NCI-H146 treated with DMSO at 0.1 percent for 48 hours (cell line): ENCODE data around the gene INSYN2B.
"Not testable (repeated sequence)": the region's sequence is repeated elsewhere in the genome, so short reads cannot be mapped to it uniquely, and the experiment has no call there.

Source experiments
- DNase-seq: peaks from one replicate; lab custom pipeline; 2025; ENCODE audit not compliant: unreplicated experiment; lab: John Stamatoyannopoulos, UW

INSYN2B gene

DNA sequence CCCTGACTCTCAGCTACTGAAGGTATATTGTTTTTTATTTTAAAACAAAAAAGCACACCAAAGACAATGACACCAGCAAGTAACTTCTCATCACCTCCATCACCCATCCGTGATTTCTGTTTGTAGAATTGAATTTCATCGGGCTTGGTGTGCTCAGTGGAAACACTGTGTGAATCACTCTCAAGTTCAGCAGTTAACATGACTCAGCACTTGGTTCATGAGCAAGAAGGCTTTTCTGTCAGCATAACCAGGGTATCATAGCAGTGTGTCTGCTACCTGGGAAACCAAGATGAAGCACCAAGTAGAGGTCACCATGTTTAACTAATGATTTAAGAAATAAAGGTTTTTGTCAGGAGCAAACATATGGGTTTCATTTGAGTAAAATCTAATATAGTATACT, 123.7 kb downstream of the INSYN2B start:
- DNase-seq, result no peak

DNA sequence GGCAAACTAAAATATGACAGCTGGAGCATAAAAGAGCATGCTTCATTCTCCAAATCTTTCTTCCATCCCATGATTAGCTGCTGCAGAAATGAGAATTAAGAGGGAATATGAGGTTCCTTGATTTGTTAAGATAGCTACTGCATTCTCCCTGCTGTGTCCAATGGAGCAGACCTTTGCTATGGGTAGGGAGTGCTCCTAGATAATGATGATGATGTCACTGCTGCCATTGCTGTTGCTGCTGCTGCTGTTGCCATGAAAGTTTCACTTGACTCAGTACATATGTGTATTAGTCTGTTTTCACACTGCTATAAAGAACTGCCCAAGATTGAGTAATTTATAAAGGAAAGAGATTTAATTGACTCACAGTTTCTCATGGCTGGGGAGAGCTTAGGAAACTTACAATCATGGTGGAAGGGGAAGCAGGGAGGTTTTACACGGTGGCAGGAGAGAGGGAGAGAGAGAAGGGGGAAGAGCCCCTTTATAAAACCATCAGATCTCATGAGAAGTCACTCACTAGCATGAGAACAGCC, 128.9 kb downstream of the INSYN2B start:
- DNase-seq, result no peak

DNA sequence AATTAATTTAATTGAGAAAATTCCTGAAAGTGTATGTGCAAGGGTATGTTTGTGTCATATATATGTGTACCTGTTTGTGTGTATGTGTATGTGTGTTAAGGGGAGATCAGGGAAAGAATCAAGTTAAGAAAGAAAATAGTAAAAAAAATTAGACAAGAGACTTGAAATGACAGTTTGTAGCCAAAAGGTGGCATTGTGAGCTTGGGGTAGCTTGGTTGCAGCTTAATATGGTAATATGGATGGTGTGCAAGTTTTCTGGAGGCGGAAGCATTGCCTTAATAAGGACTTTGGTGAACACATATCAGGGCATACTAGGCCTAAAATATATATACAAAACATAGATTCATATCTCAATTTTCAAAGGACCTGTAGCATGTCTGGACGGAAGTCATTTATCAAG, 129.9 kb downstream of the INSYN2B start:
- DNase-seq, result no peak

DNA sequence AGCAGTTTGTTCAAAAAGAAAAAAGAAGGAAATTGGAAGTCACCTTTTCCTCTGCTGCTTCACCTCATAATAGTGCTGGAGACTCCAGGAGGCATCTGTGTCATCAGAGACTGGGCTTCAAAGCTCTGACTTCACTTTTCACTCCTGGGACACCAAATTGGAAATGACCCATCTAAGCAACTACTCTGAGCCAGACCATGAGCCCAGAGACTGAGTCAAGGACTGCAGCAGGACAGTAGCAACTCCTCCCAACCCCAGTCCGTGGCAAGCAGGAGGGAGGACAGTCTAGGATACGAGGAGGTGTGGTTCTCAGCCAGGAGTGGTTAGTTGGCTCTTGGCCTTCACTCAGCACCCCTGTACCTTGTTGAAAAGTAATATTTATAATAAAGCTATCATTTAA, 131.5 kb downstream of the INSYN2B start:
- DNase-seq, result no peak

DNA sequence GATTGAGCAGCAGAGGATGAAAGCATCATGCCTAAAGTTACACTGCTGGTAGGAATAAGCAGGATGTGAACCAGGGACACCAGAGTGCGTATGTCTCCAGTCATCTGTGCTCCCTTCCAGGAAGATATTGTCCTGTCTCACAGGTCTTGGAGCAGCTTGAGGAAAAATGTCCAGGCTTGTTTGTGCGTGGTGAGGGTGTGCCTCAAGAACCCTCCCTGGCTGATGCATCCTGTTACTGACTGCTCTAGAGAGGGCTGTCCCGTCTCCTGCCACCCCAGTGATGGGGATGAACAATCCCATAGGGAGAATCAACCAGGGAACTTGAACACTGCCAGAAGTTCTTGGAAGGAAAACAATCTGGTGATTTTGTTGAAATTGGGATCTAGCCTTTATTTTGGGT, 132.0 kb downstream of the INSYN2B start:
- no peak for DNase-seq

DNA sequence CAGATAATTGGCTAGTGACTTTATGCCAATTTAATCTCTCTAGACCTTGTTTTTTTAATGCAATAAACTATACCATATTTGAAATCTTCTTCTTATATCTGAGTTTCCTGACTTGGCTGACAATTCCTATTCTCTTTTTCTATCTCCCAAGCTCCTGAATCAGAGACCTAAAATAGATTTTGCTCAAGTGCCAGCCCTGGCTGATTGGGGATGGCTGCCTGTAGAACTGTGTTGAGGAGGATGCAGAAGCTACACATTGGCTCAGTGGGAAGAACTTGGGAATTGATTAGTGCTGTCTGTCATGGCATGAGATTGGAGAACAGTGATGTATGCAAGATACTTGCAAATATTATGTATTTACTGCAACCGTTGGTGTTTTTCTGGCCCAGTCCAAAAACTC, 132.8 kb downstream of the INSYN2B start:
- DNase-seq, result no peak

DNA sequence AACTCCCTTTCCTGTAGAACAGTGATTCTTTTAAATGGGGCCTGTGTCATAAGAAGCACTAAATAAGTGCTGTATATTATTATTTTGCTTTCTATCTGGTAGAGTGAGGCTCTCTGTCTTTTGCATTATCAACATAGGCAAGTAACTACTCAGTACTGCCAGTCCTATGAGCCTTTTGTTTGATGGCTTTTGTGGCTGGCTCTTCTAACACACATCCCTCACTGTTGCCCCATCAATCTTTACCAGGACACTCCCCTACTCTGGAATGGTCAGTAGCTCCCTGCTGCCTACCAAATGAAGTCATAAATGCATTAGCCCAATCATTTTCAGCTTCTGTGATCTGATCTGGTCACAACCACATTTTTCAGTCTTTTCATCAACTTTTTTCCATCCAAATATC, 137.6 kb downstream of the INSYN2B start:
- no peak for DNase-seq

DNA sequence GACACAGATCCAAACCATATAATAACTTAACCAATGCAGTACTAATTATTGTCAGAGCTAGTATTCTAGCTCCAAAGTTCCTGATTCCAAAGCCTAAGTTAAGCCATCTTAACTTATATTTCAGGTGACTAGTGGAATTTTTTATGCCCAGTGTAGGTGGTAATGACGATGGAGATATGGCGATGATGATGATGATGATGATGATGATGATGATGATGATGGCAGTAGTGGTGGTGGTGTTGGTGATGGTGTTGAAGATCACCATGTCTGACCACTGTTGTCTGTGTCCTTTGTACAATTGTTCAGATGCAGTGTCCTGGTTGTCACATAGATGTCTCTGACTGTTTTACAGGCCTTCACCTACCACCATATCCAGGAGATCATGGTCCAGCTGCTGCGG, 139.9 kb downstream of the INSYN2B start:
- DNase-seq, result no peak

DNA sequence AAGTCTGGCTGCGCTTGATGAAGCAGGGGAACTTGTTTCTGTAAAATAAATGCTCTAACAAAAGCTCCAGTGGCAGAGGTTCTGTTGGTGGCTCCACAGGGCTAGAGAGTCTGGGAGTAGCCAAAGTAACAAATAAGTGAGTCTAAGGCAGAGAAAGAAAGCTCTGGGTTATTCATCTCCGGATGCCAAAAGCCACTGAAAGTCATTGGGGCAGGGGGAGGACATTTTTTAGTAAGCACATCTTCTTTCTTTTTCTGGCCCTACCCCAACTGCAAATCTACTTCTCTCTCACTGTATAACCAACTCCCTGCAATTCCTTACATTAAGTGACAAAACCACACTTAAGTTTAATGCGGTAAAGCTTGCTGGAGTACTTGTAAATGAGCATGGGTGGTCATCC, 141.6 kb downstream of the INSYN2B start:
- no peak for DNase-seq

DNA sequence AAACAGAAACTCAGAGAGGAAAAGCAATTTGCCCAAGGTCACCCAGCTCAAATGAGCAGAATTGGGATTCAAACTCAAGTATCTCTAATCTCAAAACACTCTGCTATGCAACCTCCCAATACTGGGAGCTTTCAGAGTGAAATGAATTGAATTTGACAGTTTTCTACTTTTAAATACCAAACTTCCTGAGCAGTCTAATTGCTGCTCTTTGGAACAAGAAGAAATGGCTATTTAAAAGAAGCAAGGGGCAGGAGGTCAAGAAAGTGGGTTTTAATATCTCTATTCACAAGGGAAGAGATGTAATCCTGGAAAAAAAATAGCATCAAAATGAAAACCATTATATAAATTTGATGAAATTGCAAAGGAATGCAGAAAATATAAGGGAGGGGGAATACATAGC, 142.6 kb downstream of the INSYN2B start:
- DNase-seq, result no peak

DNA sequence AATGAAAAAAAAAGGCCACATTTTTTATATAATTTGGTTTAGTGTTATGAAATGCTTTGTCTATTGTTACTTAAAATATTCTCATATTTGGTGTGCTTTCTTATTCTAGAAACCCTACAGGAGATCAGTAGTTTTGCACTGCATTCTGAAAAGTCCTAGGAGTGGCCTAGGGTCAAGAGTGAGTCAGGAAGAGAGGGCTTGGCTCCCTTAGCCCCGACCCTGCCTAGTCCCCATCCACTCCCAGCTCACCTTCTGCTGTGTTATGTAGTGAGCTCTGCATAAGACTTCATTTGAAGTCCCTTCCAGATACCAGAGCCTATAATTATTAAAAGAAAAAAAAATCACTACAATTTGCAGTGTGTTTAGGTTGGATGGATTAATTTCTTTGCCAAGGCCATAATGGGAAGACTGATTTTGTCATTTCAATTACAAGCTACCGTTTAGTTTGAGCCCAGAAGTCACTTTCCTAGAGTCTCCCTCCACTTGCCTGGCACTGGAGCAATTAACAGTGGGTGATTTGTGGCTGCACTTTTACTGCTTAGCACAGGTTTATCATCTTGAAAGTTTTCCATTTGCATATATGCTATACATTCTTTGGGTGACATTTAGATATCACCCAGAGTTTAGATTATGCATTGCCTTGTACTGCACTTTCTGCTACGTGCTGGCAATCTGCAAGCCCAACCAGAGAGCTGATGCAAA, 143.3 kb downstream of the INSYN2B start:
- no peak for DNase-seq

DNA sequence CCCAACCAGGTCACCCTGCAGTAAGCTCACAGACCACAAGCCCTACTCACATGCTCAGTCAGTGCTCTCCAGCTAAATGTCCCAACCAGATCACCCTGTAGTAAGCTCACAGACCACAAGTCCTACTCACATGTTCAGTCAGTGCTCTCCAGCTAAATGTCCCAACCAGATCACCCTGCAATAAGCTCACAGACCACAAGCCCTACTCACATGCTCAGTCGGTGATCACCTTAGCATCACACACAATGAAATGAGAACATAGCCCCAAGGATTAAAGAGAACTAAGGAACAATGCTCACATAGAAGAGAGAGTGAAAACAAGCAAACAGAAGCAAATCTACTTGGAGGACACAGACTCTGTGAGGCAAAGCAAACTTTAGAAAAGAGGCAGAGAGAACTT, 145.8 kb downstream of the INSYN2B start:
- not testable (repeated sequence) for DNase-seq

DNA sequence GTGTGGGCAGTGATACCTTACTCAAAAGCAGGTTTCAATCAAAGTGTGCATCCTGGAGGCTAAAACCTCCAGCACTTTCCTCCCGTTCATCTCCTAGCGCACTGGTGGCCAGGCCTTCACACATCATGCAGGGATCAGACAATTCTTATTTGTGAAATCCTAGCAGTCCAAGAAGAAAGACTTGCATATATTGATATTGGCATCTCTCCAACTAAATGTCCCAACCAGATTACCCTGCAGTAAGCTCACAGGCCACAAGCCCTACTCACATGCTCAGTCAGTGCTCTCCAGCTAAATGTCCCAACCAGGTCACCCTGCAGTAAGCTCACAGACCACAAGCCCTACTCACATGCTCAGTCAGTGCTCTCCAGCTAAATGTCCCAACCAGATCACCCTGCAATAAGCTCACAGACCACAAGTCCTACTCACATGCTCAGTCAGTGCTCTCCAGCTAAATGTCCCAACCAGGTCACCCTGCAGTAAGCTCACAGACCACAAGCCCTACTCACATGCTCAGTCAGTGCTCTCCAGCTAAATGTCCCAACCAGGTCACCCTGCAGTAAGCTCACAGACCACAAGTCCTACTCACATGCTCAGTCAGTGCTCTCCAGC, 146.5 kb downstream of the INSYN2B start:
- DNase-seq, result not testable (repeated sequence)

DNA sequence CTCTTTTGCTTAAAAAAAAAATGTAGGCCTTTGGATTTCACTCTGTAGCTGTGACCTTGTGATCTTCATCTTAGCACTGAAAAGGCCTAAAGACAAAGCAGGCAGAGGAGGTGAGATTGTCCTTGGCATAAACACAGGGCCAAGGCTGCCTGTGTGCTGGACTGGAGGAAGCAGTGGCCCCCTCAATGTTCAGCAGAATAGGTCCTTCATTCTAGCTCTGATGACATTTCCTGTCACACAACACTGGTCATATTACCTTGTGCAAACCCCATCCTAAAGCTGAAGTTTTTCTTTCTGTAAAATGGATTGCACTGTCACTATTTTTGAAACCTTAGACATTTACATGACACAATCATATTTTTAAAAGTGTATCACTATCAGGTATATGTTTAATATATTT, 147.4 kb downstream of the INSYN2B start:
- DNase-seq, result no peak

DNA sequence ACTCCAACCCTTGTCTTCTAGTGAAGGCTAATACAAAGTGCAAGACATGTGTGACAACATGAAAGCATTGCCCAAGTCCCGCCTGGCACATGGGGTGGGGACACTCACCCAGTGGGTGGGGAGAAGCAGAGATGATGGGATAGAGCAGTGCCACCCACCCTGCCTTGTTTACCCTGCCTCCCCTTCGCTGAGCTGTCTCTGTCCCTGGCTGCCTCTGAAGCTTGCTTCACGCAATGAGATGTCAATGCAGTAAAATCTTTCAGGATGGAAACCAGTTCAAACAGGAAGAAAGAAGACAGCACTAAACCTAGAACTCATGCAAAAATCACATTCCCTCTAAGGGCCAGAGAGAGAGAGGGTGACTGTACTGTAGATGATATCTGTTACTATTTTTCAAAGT, 148.0 kb downstream of the INSYN2B start:
- no peak for DNase-seq

DNA sequence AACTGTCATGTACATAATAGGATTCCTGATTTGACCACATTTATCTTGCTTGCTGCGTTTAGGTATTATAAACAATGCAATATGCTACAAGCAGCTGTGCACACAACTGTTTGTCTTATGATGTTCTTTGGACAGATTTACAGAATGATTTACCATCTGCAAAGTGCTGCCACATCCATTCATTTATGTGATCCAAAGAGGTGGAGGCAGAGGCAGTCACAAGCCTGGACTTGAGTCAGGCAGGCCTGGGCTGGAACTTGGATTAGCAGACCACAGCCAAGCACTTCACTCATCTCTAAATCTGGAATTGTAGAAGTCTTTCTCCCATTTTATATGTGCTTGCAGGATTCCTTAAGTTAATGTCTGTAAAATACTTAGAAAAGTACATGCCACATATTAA, 149.0 kb downstream of the INSYN2B start:
- DNase-seq, result no peak

DNA sequence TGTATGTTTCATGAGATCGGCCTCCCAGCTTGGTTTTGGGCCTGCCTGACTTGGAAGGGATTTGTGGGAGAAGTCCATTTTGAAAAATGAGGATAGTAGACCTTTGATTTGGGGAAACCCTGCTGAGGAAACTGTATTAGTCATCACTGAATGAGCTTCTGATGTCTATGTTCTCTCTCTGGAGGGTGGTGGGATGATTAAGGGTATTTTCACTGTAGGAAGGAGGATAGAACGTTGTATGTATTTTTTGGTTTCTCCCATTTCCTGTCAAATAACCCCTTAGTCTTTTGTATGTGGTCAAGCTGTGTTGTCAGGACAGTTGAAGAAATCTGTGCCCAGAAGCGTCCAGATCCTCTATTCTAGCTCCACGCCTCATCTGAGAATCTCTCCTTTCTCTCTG, 151.9 kb downstream of the INSYN2B start:
- DNase-seq, result no peak

DNA sequence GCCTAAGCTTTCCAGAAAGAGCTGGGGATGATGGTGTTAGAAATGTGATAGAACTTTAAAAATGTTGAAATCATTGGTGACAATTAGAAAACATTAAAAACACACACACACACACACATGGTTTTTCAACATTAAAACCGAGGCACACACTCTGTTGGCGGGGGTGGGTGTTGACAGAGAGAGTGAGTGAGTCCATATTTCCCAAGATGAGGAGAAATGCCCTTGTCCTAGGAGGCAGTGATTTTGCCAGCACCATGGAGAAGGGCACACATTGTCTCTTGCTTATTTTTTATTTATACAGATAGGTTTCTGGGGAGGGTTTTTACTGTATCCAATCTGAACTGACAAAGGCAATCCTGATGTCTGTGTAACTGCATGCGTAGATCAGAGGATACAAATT, 152.5 kb downstream of the INSYN2B start:
- DNase-seq, result no peak

DNA sequence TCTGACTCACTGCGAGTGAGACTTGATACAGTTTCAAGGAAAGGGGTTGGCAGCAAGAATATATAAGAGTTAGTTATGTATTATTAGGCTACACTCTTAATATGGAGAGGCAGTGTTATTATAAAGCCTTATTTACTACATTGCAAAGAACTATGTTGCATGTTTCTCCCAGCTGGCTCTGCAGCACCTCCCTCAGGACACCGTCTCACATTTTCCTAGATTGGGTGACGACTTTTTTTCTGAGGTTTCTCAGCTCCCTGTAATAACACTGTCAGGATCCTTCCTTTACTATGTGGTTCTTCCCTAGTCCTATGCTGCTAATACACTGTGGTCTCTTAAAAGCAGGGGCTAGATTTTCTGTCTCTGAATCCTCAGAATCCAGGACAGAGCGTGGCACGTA, 153.7 kb downstream of the INSYN2B start:
- DNase-seq, result no peak

DNA sequence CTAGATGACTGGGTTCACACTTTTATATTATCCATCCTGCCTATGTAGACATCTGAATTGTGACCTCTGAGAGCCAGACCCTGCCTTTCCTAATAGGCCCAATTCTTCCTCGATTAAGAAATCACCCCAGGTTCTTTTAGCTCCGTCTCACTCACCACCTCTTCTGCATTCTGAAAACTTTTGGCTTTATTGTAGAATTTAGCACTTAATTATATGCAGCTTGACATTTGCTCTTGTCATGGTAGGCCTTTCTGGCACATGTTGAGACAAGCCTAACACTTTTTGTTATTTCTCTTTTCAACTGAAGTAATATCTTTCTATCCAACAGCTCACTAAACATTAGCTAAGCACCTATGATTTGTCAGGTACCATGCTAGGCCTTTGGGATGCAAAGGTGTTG, 163.3 kb downstream of the INSYN2B start:
- no peak for DNase-seq

DNA sequence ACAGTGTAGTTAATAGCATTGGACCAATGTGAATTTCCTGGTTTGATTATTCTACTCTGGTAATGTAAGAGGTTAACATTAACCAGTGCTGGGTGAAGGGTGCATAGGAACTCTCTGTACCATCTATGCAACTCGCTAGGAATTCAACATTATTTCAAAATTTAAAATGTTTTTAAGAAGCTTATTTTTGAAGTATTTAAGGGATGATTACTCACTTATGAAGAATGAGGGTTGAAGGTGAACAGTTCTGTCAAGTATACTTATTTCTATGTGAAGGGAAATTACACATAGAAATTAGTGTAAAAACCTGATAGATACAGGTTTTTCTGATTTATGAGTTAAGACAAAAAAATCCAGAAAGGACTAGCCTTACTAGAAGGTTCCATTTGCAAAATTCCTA, 165.8 kb downstream of the INSYN2B start:
- no peak for DNase-seq
